HepG2 (cell line): ENCODE results near the gene GRHPR. TPM values are rescaled to one million over a fixed set of nuclear protein-coding genes. Genes with fewer than 3 reads are reported as not detected.

Experiments
- GPBP1L1 ChIP-seq: sonication (generic); formaldehyde crosslinking; IDR thresholded peaks from 2 replicates; pipeline ENCODE4 v1.5.0; 2020; ENCODE audit warnings: mild to moderate bottlenecking, missing genetic modification reagents
- JUND ChIP-seq: sonication (generic); formaldehyde crosslinking; IDR thresholded peaks from 2 replicates; pipeline ENCODE4 v1.8.0; 2022; ENCODE audit warnings: mild to moderate bottlenecking, missing genetic modification reagents
- KDM1A ChIP-seq: IDR thresholded peaks from 2 replicates; pipeline ENCODE4 v1.6.1; 2016; ENCODE audit warnings: missing compliant biosample characterization
- MTF2 ChIP-seq: sonication (generic); formaldehyde crosslinking; IDR thresholded peaks from 2 replicates; pipeline ENCODE4 v1.5.0; 2020; ENCODE audit warnings: missing genetic modification reagents, borderline replicate concordance
- SMC3 ChIP-seq: IDR thresholded peaks from 2 replicates; pipeline ENCODE4 v1.6.1; 2011; ENCODE audit warnings: low read length, improper control_type of control experiment
- SP140L ChIP-seq: sonication (generic); formaldehyde crosslinking; IDR thresholded peaks from 2 replicates; pipeline ENCODE4 v1.4.0; 2020; ENCODE audit warnings: missing genetic modification reagents, borderline replicate concordance
- STAG1 ChIP-seq: sonication (generic); formaldehyde crosslinking; IDR thresholded peaks from 2 replicates; pipeline ENCODE4 v1.4.0; 2020; ENCODE audit warnings: missing genetic modification reagents
- XRCC5 ChIP-seq: fragments of 200-400 bp; formaldehyde crosslinking; optimal IDR thresholded peaks from 2 replicates; pipeline ENCODE3; 2017; ENCODE audit warnings: mild to moderate bottlenecking, low read length
- ZBTB14 ChIP-seq: sonication (generic); formaldehyde crosslinking; IDR thresholded peaks from 2 replicates; pipeline ENCODE4 v1.4.0; 2020; ENCODE audit warnings: missing genetic modification reagents
- ZBTB20 ChIP-seq: sonication (generic); formaldehyde crosslinking; IDR thresholded peaks from 2 replicates; pipeline ENCODE4 v1.8.1; 2023; ENCODE audit warnings: missing genetic modification reagents, low read depth, mild to moderate bottlenecking, borderline replicate concordance
- ZMYM2 ChIP-seq: sonication (generic); formaldehyde crosslinking; IDR thresholded peaks from 2 replicates; pipeline ENCODE4 v1.8.0; 2022; ENCODE audit warnings: mild to moderate bottlenecking, missing genetic modification reagents
- ZNF256 ChIP-seq: sonication (generic); formaldehyde crosslinking; conservative IDR thresholded peaks from 2 replicates; pipeline ENCODE4 v1.4.0; 2020; ENCODE audit warnings: missing genetic modification reagents
- ZNF558 ChIP-seq: sonication (generic); formaldehyde crosslinking; IDR thresholded peaks from 2 replicates; pipeline ENCODE4 v1.9.0; 2022; ENCODE audit warnings: mild to moderate bottlenecking, missing genetic modification reagents, borderline replicate concordance
- ZNF629 ChIP-seq: sonication (generic); formaldehyde crosslinking; conservative IDR thresholded peaks from 2 replicates; pipeline ENCODE4 v1.5.0; 2020; ENCODE audit warnings: missing genetic modification reagents
- polyA plus RNA-seq, 8 experiments: library from polyadenylated mRNA; depleted of rRNA in 3 of 8; stranded (reverse) in 7 of 8; unstranded in 1 of 8; fragments of >200 nt; fragmentation: Illumina TruSeq in 4 of 8; extraction: Trizol in 4 of 8; gene quantifications; 2 replicates each; pipeline versions ENCODE4 v1.2.1 to v1.2.3, GENCODE V29; 2011 to 2016; ENCODE audit warnings: low read depth in 4 of 8, missing spikeins in 1 of 8, mixed read lengths in 1 of 8; ENCODE audit not compliant: insufficient read depth in 1 of 8
- total RNA-seq, 5 experiments: library from RNA; depleted of rRNA; stranded (reverse); fragments of >200 nt; fragmentation: Illumina TruSeq; extraction: Trizol; gene quantifications; 2 replicates each; pipeline ENCODE4 v1.2.3, GENCODE V29; 2016; ENCODE audit warnings: low read depth in 1 of 5
- TF ChIP-seq, protein P1 (sequence below), 2 experiments: fragments of 450-650 bp in 1 of 2; sonication (generic) in 1 of 2; formaldehyde crosslinking in 1 of 2; IDR thresholded peaks; 2 replicates each; pipeline versions ENCODE4 v1.6.1 to v1.8.0; 2016 to 2022; ENCODE audit warnings: antibody characterized with exemption in 1 of 2, mild to moderate bottlenecking in 1 of 2, missing genetic modification reagents in 1 of 2
- TF ChIP-seq, protein P2 (sequence below): sonication (generic); formaldehyde crosslinking; IDR thresholded peaks from 2 replicates; pipeline ENCODE4 v1.4.0; 2020; ENCODE audit warnings: low read depth, mild to moderate bottlenecking, missing genetic modification reagents
- TF ChIP-seq, protein P3 (sequence below): sonication (generic); formaldehyde crosslinking; IDR thresholded peaks from 2 replicates; pipeline ENCODE4 v1.8.1; 2022; ENCODE audit warnings: mild to moderate bottlenecking, missing genetic modification reagents

GRHPR gene
- total and polyA plus RNA-seq, 2 of the 13 experiments (the other 11 are each of a cell fraction or from before 2014, with no cell fraction given): 113 to 115 TPM

GRCh38 chr9:37390759-37391158 lies 31.7 kb upstream of the GRHPR start (continued):
- TF ChIP-seq ZBTB14 (CRISPR knock-in tag) (no peak), JUND (CRISPR knock-in tag) (no peak), SP140L (CRISPR knock-in tag) (no peak), ZBTB20 (no peak), ZNF629 (CRISPR knock-in tag) (no peak), ZNF558 (no peak), ZNF256 (CRISPR knock-in tag) (no peak), MTF2 (no peak), STAG1 (CRISPR knock-in tag) (peak; percentile 61), SMC3 (peak; percentile 54), GPBP1L1 (CRISPR knock-in tag) (no peak), ZMYM2 (CRISPR knock-in tag) (no peak), XRCC5 (peak; percentile 37), KDM1A (no peak)
- TF ChIP-seq, protein P1, sequence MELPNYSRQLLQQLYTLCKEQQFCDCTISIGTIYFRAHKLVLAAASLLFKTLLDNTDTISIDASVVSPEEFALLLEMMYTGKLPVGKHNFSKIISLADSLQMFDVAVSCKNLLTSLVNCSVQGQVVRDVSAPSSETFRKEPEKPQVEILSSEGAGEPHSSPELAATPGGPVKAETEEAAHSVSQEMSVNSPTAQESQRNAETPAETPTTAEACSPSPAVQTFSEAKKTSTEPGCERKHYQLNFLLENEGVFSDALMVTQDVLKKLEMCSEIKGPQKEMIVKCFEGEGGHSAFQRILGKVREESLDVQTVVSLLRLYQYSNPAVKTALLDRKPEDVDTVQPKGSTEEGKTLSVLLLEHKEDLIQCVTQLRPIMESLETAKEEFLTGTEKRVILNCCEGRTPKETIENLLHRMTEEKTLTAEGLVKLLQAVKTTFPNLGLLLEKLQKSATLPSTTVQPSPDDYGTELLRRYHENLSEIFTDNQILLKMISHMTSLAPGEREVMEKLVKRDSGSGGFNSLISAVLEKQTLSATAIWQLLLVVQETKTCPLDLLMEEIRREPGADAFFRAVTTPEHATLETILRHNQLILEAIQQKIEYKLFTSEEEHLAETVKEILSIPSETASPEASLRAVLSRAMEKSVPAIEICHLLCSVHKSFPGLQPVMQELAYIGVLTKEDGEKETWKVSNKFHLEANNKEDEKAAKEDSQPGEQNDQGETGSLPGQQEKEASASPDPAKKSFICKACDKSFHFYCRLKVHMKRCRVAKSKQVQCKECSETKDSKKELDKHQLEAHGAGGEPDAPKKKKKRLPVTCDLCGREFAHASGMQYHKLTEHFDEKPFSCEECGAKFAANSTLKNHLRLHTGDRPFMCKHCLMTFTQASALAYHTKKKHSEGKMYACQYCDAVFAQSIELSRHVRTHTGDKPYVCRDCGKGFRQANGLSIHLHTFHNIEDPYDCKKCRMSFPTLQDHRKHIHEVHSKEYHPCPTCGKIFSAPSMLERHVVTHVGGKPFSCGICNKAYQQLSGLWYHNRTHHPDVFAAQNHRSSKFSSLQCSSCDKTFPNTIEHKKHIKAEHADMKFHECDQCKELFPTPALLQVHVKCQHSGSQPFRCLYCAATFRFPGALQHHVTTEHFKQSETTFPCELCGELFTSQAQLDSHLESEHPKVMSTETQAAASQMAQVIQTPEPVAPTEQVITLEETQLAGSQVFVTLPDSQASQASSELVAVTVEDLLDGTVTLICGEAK (IDR thresholded peaks at IDR 0.05): no peak
- TF ChIP-seq, protein P1 (CRISPR knock-in tag; IDR thresholded peaks at IDR 0.05): no peak
- TF ChIP-seq, protein P2, sequence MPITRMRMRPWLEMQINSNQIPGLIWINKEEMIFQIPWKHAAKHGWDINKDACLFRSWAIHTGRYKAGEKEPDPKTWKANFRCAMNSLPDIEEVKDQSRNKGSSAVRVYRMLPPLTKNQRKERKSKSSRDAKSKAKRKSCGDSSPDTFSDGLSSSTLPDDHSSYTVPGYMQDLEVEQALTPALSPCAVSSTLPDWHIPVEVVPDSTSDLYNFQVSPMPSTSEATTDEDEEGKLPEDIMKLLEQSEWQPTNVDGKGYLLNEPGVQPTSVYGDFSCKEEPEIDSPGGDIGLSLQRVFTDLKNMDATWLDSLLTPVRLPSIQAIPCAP (CRISPR knock-in tag): no peak
- TF ChIP-seq, protein P3, sequence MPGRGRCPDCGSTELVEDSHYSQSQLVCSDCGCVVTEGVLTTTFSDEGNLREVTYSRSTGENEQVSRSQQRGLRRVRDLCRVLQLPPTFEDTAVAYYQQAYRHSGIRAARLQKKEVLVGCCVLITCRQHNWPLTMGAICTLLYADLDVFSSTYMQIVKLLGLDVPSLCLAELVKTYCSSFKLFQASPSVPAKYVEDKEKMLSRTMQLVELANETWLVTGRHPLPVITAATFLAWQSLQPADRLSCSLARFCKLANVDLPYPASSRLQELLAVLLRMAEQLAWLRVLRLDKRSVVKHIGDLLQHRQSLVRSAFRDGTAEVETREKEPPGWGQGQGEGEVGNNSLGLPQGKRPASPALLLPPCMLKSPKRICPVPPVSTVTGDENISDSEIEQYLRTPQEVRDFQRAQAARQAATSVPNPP: no peak
